GM21825 (cell line): Measurements from ENCODE around the gene CLEC4G.

Experiments used
- ATAC-seq: cut with Tn5 transposase; IDR thresholded peaks from one replicate; pipeline ENCODE4 v1.9.1; 2021; ENCODE audit warnings: mild to moderate bottlenecking, moderate library complexity; ENCODE audit not compliant: unreplicated experiment

The CLEC4G gene

DNA sequence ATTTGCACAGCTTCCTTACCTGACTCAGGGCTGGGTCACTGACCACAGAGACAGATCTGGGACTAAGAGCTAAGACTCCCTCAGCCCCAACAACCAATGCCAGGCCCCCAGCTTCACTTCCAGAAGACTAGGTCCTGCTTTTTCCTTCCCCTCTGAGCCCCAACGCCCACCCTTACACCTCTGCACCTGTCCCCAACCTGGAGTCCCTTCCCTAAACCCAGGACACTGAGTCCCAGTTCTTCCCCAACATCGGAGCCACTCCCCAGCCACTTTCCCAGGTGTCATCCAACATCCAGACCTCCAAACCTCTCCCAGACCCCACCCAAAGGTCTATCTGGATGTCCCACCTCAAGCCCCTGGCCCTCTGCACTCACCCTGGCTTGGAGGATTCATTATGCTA lies 32.9 kb downstream of the CLEC4G start:
- ATAC-seq = no peak

DNA sequence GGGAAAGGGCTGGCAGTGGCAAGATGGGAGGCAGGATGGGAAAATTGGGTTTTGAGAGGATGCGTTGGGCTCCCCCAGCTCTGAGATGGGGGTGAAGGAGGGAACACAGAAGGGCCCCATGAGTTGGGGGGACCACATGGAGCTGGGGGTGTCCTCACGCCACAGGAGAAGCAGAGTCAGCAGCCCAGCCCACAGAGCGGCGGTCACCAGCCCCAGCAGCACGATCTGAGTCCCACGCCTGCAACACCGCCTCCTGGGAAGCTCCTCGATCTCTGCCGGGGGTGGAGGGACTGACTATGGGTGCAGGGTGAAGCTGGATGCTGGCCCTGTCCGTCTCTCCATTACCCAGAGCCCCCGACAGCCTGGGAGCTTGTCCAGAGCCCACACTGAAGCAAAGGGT lies 33.3 kb downstream of the CLEC4G start:
- no peak for ATAC-seq

DNA sequence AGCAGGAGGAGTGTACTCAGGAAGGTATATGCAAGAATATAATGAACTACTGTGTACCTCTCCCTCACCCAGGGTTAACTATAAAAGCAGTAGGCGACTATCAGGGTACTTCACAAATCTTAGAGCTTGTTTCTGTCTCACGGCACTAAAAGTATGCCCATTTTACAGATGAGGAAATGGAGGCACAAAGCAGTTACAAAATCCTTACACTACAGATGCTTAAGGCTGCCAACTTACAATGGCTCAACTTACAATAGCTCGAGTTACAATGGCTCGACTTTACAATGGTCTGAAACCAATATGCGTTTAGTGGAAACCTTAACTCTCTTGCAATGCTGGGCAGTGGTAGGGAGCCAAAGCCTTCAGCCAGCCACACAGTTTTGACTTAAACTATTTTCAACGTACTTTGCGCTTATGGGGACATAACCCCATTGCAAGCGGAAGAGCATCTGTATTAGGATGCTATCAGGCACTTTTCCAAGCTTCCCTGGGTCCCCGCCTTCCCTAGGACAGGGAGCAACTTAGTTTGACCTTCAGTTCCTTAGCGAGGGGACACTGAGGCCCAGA lies 34.1 kb downstream of the CLEC4G start:
- ATAC-seq = no peak

DNA sequence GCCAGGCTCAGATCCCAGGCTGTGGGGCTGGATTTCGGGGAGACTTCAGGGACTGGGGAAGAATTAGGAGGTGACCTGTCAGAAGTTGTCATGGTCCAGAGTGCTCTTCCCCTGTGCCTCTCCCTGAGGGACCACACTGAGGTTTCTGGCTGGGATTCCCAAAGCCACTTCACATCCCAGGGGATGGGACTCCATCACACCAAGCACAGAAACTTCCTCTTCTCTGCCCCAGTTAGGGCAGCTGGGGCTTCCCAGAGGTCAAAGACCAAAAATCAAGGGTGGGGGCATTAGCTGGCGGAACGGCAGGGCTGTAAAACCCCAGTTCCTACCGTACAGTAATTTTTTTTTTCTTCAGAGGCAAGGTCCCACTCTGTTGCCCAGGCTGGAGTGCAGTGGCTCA lies 37.4 kb downstream of the CLEC4G start:
- ATAC-seq = no peak

DNA sequence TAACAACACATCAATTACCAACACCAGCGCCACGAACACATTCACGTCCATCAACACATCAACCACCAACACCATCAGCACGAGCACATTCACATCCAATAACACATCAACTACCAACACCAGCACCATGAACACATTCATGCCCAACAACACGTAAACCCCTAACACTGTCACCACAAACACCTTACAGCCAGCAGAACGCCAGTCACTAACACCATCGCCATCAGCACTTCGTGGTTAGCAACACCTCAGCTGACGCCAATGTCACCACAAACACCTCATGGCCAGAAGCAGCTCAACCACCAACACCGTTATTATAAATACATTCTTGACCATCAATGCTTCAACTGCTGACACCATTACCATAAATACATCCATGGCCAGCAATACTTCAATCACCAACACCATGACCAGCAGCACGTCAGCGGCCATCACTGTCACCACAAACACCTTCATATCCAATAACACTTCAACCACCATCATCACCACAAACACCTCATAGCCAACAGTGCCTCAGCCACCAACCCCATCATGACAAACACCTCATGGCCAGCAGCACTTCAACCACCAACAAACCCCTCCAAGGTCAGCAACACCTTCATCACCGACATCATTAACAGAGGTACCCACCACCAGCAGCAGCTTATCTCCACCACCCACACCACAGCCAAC lies 39.4 kb downstream of the CLEC4G start:
- no peak for ATAC-seq

DNA sequence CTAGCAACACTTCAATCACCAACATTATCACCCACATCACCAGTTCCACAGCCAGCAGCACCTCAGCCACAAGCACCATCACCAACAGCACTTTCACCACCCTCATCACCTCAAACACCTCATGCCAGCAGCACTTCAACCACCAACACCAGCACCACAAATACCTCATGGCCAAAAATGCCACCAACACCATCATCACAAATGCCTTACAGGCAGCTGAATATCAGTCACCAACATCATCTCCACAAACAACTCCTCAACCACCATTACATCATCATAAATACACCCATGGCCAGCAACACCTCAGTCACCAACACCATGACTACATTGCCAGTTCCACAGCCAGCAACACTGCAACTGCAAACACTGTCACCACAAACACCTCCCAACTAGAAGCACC lies 40.4 kb downstream of the CLEC4G start:
- ATAC-seq = no peak

DNA sequence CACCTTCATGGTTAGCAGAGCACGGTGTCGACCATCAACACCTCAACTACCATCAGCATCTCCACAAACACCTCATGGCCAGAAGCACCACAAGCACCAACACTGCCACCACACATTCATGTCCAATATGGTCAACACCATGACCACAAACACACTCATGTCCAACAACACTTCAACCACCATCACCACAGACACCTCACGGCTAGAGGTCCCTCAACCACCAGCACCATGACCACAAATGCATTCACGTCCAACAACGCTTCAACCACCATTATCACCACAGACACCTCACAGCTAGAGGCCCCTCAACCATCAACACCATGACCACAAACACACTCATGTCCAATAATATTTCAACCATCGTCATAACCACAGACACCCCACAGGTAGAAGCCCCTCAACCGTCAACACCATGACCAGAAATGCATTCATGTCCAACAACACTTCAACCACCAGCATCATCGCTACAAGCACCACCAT lies 41.1 kb downstream of the CLEC4G start:
- ATAC-seq = no peak

DNA sequence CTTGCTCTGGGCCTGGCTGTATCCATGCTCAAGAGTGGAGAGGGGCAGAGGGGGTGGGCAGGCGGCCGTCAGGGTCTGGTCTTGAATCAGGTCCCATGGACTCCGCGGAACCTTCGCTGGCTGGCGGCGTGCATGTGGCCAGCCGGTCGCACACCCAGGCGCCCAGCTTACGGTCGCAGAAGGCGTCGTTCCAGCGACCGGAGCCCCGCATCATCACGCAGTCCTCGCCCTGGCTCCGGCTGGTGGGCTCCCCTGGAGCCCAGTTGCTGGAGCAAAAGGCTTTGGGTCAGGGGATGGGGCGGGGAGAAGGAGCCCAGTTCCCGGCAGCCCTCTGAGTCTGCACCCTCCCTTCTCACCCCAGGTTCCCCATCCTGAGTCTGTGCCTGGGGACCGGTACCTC lies 42.7 kb downstream of the CLEC4G start:
- ATAC-seq = no peak

DNA sequence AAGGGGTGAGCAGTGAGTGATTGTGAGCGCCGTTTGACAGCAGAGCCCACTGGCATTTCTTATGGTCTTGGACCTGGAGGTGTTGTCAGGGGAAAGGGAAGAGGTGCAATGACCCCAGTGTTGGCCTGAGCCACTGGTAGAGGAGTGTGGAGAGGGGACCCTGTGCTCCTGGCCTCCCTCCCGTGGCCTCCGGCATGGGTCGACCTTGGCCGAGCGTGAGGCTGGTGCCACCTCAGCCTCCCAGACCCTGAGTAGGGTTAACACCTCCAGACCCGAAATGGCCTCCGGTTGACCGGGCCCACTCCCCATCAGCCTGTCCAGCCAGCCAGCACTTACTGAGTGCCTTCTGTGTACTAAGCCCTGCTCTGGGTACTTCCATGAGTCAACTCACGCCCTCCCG lies 44.7 kb downstream of the CLEC4G start:
- no peak for ATAC-seq

DNA sequence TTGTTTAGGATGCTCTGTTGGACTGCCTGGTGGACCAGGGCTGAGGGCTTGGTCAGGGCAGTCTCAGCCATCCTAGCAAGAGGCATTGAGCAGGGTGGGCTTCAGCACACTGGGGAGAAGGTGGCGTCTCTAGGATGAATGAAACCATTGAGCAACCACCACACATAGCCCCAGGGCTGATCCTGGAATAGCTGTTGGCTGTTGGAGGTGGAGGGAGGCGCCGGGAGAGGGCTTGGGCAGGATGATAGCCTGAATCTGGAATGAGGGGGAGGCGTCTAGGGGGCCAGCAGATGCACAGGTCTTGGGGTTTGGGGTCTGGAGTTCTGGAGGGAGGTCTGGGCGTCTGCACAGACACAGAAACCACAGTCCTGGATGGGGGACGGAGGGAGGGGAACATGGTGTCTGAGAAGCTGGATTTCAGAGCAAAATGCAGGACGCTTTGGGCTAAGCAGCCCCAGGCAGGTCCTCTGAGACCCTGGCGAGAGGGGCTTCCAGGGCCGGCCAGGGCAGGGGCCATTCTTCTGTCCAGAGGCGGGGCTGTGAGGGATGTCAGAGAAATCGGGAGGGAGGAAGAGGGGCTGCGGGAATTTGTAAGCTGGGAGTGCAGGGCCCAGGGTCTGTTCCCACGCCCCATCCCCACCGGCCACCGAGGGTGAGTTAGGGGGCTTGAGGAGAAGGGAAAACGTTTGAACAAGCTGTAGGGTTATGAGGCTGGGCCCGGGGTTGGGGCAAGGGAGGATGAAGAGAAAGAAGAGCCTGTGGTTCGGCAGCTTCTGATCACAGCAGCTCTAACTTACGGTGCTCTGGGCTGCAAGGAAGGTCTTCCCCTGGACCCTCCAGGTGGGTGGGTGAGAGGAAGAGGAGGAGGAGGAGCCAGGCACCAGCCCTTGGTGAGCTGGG lies 46.1 kb downstream of the CLEC4G start:
- ATAC-seq = no peak

DNA sequence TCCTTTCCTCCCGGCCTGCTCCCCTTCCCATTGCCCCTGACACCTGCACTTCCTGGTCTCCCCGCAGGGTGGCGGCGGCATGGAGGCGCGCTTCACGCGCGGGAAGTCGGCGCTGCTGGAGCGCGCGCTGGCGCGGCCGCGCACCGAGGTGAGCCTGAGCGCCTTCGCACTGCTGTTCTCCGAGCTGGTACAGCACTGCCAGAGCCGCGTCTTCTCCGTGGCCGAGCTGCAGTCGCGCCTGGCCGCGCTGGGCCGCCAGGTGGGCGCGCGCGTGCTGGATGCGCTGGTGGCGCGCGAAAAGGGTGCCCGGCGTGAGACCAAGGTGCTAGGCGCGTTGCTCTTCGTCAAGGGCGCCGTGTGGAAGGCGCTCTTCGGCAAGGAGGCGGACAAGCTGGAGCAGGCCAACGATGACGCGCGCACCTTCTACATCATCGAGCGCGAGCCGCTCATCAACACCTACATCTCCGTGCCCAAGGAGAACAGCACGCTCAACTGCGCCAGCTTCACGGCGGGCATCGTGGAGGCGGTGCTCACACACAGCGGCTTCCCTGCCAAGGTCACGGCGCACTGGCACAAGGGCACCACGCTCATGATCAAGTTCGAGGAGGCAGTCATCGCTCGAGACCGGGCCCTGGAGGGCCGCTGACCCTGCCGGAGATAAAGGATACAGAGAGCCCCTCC lies 49.6 kb downstream of the CLEC4G start:
- ATAC-seq = no peak

DNA sequence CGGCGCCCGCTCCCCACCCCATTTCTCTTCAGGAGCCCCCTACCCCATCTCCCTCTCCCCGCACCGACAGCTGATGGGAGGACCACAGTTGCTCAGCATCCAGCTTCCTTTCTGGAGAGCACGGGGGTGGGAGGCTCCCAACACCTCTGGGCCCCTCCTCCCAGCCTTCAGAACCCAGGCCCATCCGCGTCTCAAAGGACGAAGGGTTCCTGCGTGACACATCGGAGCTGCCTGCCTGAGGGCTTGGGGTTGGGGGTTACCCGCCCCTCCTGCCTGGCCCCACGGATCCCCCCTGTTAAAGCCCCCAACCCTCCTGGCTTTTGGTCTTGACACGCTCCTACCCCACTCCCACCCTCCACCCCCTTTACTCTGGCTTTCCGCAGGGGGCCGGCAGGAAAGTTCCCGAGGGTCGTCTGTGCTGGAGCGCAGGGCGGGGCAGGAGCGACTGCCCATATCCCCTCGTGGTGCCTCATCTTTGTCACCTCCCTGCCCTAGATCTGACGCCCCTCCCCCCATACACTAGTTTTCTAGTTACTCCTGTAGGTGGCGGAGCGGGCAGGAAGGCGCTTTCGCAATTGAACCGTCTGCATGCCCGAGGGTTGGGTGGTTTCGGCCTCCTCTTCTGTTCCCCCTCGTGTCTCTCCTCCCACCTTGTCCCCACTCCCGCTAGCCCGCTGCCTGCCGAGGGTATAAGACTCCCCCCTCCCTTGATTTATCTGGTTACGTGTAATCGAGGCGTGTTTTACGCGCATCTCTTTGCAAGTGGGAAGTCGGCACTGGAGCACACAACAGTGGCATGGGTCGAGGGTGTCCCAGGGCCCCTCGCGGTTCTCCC lies 50.4 kb downstream of the CLEC4G start:
- ATAC-seq = no peak

DNA sequence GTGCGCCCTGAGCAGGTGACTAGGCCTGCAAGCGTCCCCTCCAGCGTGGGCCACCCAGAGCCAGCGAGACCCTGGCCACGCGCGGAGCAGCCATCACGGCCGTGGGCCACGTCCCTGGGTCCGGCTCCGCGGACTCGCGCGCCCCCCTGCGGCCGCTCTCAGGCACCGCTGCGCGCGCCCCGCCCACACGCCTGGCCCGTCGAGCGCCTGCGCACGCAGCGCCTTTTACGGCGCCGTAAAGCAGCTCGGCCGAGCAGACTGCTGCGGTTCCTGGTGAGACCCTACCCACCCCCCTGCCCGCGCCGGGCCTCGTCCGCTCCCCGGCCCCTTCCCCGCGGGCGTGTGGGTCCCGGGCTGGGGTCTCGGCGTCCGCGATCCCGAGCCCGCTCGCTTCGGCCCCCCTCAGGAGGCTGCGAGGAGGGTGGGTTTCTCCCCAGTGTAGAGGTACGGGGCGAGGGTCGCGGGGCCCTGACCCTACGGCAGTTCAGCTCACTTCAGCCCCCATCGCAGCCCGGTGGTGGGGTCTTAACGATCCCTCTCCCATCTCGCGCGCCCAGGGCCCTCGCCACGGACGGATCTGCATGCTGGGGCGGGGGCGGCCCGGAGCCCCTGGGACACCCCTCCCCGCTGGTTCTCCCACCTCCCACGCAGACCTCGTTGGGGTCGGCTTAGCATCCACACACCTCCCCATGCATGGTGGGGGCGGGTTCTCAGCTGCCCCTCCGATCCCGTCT lies 51.1 kb downstream of the CLEC4G start, which contains the start of gene TRAPPC5:
TRAPPC5 (plus strand) TSS at position 228 of the 734 bp plus-strand sequence. CDS start 1,421 bp downstream, outside the sequence.
- ATAC-seq = peak; percentile 51

DNA sequence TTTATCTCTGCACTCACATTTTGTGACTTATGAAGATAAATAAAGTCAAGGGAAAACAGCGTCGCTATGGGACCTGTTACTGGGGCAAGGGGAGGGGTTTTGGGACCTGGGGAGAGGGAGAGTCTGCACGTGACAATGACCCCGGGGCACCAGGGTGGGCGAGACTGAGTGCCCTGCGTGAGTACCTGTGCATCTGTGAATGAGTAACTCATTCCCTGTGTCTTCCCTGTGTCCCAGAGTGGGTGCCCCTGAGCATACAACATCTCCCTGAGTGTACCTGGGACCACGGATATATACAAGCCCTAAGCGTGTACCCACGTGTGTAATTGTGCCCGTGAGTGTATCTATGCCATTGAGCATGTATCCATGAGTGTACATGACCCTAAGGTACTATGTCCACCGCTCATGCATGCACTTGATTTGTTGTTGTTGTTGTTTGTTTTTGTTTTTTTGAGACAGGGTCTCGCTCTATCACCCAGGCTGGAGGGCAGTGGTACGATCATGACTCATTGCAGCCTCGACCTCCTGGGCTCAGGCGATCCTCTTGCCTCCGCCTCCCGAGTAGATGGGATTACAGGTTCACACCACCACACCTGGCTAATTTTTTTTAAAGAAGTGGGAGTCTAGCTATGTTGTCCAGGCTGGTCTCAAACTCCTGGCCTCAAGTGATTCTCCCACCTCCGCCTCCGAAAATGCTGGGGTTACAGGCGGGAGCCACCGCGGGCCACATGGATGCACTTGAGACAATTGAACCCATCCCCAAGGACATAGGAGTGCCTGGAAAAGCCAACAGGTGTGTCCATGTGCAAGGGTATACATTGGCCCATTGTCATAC lies 51.9 kb downstream of the CLEC4G start:
- ATAC-seq = no peak

DNA sequence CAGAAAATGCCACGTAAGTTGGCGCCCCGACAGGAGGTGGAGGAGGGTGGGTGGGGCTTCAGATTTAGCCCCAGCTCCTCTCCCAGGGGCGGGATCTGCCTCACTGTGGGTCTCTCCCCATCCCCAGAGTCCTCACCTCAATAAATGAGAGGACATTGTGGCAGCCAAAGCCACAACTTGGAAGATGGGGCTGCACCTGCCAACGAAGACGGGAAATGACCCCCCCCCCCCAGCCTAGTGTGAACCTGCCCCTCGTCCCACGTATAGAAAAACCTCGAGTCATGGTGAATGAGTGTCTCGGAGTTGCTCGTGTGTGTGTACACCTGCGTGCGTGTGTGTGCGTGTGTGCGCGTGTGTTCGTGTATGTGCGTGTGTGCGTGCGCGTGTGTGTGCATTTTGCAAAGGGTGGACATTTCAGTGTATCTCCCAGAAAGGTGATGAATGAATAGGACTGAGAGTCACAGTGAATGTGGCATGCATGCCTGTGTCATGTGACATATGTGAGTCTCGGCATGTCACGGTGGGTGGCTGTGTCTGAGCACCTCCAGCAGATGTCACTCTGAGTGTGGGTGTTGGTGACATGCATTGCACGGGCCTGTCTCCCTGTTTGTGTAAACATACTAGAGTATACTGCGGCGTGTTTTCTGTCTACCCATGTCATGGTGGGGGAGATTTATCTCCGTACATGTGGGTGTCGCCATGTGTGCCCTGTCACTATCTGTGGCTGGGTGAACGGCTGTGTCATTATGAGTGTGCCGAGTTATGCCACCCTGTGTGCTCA lies 52.7 kb downstream of the CLEC4G start:
- ATAC-seq = no peak
